Activated CD4-positive, alpha-beta T cell treated with anti-CD3 and anti-CD28 coated beads, Interleukin-2, amount 50 U/mL, for 4 hours (primary cell): ENCODE data around the gene RASAL2.

Experiments
- DNase-seq, 2 experiments: peaks; one replicate each; pipeline ENCODE4 v3.0.0-alpha.2; 2020

The RASAL2 gene

GRCh38 chr1:178528953-178529335, 435.0 kb downstream of the RASAL2 start:
- DNase-seq: no peak

GRCh38 chr1:178529364-178530036, 435.6 kb downstream of the RASAL2 start:
- DNase-seq: no peak

GRCh38 chr1:178530037-178530402, 436.1 kb downstream of the RASAL2 start:
- no peak for DNase-seq

DNA sequence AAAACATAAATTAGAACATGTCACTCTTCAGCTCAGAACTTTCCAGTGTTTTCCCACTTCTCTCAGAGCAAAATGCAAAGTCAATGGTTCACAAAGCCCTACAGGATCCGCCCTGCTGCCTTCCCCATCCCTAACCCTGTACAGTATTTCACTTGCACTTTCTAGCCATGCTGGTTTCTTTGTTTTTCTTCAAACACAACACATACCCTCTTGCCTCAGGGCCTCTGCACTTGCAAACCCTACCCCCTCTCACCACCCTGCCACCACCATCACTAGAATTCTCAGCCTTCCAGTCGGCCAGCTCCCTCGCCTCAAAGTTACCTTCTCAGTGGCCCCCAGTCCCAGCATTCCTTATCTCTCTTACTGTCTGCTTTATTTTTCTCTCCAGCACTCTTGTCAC, 436.6 kb downstream of the RASAL2 start:
- DNase-seq: no peak

DNA sequence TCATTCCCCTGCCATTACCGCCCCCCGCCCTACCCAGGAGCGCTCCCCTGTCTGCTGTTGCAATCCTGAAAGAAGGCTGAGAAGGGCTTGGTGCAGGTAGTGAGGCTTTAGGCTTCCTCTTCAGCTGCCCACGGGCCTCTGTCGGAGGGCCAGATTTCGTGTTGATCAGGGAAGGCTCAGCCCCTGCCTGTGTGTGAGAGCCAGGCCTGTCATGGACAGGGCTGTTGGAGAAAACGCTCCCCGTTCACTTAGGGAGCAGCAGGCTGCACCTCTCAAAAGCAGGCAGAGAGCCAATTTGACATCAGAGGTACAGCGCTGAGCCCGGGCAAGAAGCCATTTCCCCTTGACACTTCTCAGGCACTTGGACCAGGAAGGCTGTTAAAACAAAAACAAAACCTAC, 438.0 kb downstream of the RASAL2 start:
- DNase-seq: no peak

- peak; percentile 64 for DNase-seq
Measured at GRCh38 chr1:178532392-178532791, 438.5 kb downstream of the RASAL2 start.

GRCh38 chr1:178533121-178533946, 439.4 kb downstream of the RASAL2 start:
- no peak for DNase-seq
